ENCODE results near the gene P4HA1. TPM values are rescaled to one million over a fixed set of nuclear protein-coding genes. Genes with fewer than 3 reads are reported as not detected.

P4HA1 gene
- total and polyA plus RNA-seq, 9 of the 15 experiments (the other 6 are each of a cell fraction or from before 2014, with no cell fraction given) = 20.2 to 177 (median 28.6) TPM

DNA sequence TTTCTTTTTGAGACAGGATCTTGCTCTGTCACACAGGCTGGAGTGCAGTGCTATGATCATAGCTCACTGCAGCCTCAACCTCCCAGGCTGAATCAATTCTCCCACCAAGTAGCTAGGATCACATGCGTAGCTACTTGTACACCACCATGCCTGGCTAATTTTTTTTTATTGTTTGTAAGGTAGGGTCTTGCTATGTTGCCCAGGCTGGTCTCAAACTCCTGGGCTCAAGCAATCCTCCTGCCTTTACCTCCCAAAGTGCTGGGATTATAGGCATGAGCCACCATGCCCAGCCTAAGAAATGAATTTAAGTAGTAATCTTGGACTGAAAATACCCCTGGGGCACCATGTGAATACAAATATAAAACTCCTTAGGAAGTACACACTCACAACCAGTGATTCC lies 19.4 kb upstream of the P4HA1 start:
- ATAC-seq (no peak), FAIRE-seq (no peak), DNase-seq (ENCODE audit: extremely low read depth in 1 of 4, low spot score in 3 of 4) (no peak)
- Histone ChIP-seq H3K4me2 (ENCODE audit: insufficient read depth, low read length) (no peak overlapping the region), H3K36me3 (ENCODE audit: control insufficient read depth, insufficient read depth, low read length) (peaks cover 17% of the 10 kb centered on the region; the same call in 1 of the 3 replicates), H3K4me1 (replicated peaks in 1 of 2; ENCODE audit: control insufficient read depth in 2 of 2, insufficient read depth in 2 of 2, low read length in 2 of 2) (peaks cover 3 to 13% of the 10 kb centered on the region in 2 experiments; a peak in 3 of 5 replicates), H3K9ac (ENCODE audit: insufficient read depth in 1 of 2, low read depth in 2 of 2, low read length in 2 of 2) (no peak overlapping the region), H3K4me3 (no peak overlapping the region), H3K27ac (ENCODE audit: extremely low read depth, low read depth, low read length) (no peak overlapping the region), H3K79me2 (ENCODE audit: control insufficient read depth, insufficient read depth, low read length) (no peaks in the 10 kb centered on the region), H3K9me1 (ENCODE audit: control insufficient read depth, insufficient read depth, low read length) (no peaks in the 10 kb centered on the region), H4K20me1 (replicated peaks; ENCODE audit: control insufficient read depth, insufficient read depth, low read length) (no peaks in the 10 kb centered on the region), H3K9me3 (replicated peaks; ENCODE audit: control insufficient read depth, insufficient read depth, low read depth, low read length) (no peaks in the 10 kb centered on the region), H3K27me3 (ENCODE audit: control insufficient read depth in 2 of 2, insufficient read depth in 2 of 2, low read length in 2 of 2) (no peaks in the 10 kb centered on the region), H2AFZ (ENCODE audit: low read depth, low read length) (no peak overlapping the region)
- POLR2A ChIA-PET = interaction anchor here (0.5 to 1.8 kb wide), 4 partner anchors 10 to 660 kb away, joined by 3 to 5 read pairs (median 3); partner anchors contain the start of gene P4HA1
- no peak for TF ChIP-seq TFAM (CRISPR knock-in tag; conservative IDR thresholded peaks at IDR 0.05)
- TF ChIP-seq IFI16 (CRISPR knock-in tag; IDR thresholded peaks at IDR 0.05) = no peak
- no peak for TF ChIP-seq NR2C1 (IDR thresholded peaks at IDR 0.05)
- no peak for TF ChIP-seq NR2C1 (tag; IDR thresholded peaks at IDR 0.05)
- TF ChIP-seq ZNF121 (CRISPR knock-in tag; conservative IDR thresholded peaks at IDR 0.05) = peak; percentile 57
- in situ Hi-C loops (cut with MboI) (no loop called here), intact Hi-C loops (cut with micrococcal nuclease) (no loop called here)
- no TSS peak for BruUV-seq (replicated peaks)
- 100% methylated on average over 1 of the region's 1 CpG for WGBS (ENCODE audit: insufficient coverage, low coverage, missing lambda C conversion rate)
- CTCF ChIA-PET (ENCODE audit: low intra/inter-chr PET ratio) = no interaction called here

DNA sequence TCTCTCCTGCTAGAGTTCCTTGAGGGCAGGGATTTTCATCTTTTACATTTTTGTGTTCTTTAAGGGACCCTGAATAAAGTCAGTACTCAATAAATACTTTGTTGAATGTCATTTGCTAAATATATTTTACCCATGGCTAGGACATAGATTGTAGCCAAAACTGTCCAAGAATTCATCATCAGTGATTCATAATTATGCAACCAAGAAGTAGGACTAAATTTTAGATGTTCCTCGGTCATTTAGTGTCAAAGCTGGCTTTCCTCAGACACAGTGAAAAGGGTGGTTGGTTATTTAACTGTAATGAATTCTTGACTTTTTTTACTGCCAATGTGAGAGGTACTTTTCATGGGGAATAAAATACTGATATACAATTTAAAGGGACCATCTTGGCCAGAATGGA lies 16.9 kb upstream of the P4HA1 start:
- Histone ChIP-seq H3K4me1 (replicated peaks in 1 of 2; ENCODE audit: control insufficient read depth in 2 of 2, insufficient read depth in 2 of 2, low read length in 2 of 2) (peaks cover 3 to 13% of the 10 kb centered on the region in 2 experiments; a peak in 3 of 5 replicates), H3K36me3 (ENCODE audit: control insufficient read depth, insufficient read depth, low read length) (peaks cover 19% of the 10 kb centered on the region; the same call in 1 of the 3 replicates), H3K4me2 (ENCODE audit: insufficient read depth, low read length) (no peak overlapping the region), H3K79me2 (ENCODE audit: control insufficient read depth, insufficient read depth, low read length) (no peaks in the 10 kb centered on the region; the same call in 2 of the 3 replicates), H3K9me1 (ENCODE audit: control insufficient read depth, insufficient read depth, low read length) (no peaks in the 10 kb centered on the region), H4K20me1 (replicated peaks; ENCODE audit: control insufficient read depth, insufficient read depth, low read length) (no peaks in the 10 kb centered on the region), H3K27me3 (ENCODE audit: control insufficient read depth in 2 of 2, insufficient read depth in 2 of 2, low read length in 2 of 2) (no peaks in the 10 kb centered on the region), H2AFZ (ENCODE audit: low read depth, low read length) (no peak overlapping the region), H3K9ac (ENCODE audit: insufficient read depth in 1 of 2, low read depth in 2 of 2, low read length in 2 of 2) (no peak overlapping the region), H3K27ac (ENCODE audit: extremely low read depth, low read depth, low read length) (no peak overlapping the region; the same call in 2 of the 3 replicates), H3K9me3 (replicated peaks; ENCODE audit: control insufficient read depth, insufficient read depth, low read depth, low read length) (peaks cover 5% of the 10 kb centered on the region), H3K4me3 (no peak overlapping the region)
- WGBS (ENCODE audit: insufficient coverage, low coverage, missing lambda C conversion rate) = 90% methylated on average over 1 of the region's 1 CpG
- DNase-seq (ENCODE audit: extremely low read depth in 1 of 4, low spot score in 3 of 4) (no peak), FAIRE-seq (no peak), ATAC-seq (no peak)
- no TSS peak for BruUV-seq (replicated peaks)
- POLR2A ChIA-PET = interaction anchor here (0.6 to 1.7 kb wide), 3 partner anchors 10 to 18 kb away, joined by 3 to 11 read pairs (median 5); partner anchors contain the start of gene P4HA1
- in situ Hi-C loops (cut with MboI) = no loop called here
- intact Hi-C loops (cut with micrococcal nuclease) = loop anchor here (5.0 kb wide), 1 partner anchor 54 kb away; the partner anchor contains the start of genes ECD and FAM149B1
- CTCF ChIA-PET (ENCODE audit: low intra/inter-chr PET ratio) = no interaction called here
- no peak for TF ChIP-seq ZC3H4 (CRISPR knock-in tag; IDR thresholded peaks at IDR 0.05; ENCODE audit: borderline replicate concordance)
- no peak for TF ChIP-seq CSDE1 (IDR thresholded peaks at IDR 0.05)
- no peak for TF ChIP-seq NCOR1 (IDR thresholded peaks at IDR 0.05)
- no peak for TF ChIP-seq ZNF133 (CRISPR knock-in tag; IDR thresholded peaks at IDR 0.05)
- TF ChIP-seq NR1H2 (CRISPR knock-in tag; IDR thresholded peaks at IDR 0.05) = no peak
- TF ChIP-seq ZNF668 (CRISPR knock-in tag; IDR thresholded peaks at IDR 0.05) = no peak
- TF ChIP-seq ZKSCAN3 (CRISPR knock-in tag; IDR thresholded peaks at IDR 0.05) = no peak
- no peak for TF ChIP-seq XRCC3 (IDR thresholded peaks at IDR 0.05)
- TF ChIP-seq SPI1 (IDR thresholded peaks at IDR 0.05; ENCODE audit: borderline replicate concordance, low read depth, low read length) = no peak
- TF ChIP-seq STAT5B (CRISPR knock-in tag; IDR thresholded peaks at IDR 0.05) = no peak
- no peak for TF ChIP-seq HMBOX1 (IDR thresholded peaks at IDR 0.05)
